ENCODE data around the gene PDGFD. TPM values are rescaled to one million over a fixed set of nuclear protein-coding genes. Genes with fewer than 3 reads are reported as not detected.

Gene PDGFD
- total and polyA plus RNA-seq, 2 donors (not counting 3 experiments of a cell fraction or from before 2014, with no cell fraction given) = 6.3 to 13.1 TPM

DNA sequence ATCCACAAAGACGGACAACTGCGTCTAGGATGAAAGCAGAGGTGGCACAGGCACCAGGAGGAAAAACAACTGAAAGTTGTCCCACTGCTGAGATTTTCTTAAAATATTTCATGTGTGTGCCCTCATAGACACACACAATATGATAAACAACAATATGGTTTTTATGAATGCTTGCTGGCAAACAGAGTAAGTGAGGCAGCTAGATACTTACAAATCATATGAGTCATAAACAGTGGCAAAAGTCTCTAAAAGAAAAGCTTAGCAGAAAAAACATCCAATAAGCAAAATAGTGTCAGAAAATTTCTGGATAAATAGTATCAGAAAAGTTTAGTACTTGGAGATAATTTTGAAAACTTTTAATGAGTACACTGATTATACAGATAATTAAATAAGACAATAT, 228.7 kb downstream of the PDGFD start:
- Histone ChIP-seq H3K36me3 (ENCODE audit: control insufficient read depth in 2 of 2, extremely low read depth in 1 of 2, insufficient read depth in 2 of 2, low read length in 2 of 2) (no peaks in the 10 kb centered on the region), H3K4me1 (ENCODE audit: control insufficient read depth, extremely low read depth, insufficient read depth, low read length) (no peaks in the 10 kb centered on the region), H3K9ac (replicated peaks; ENCODE audit: extremely low read depth, insufficient read depth, low read length) (no peak overlapping the region), H3K27me3 (ENCODE audit: control insufficient read depth in 2 of 2, insufficient read depth in 2 of 2, low read length in 2 of 2) (no peaks in the 10 kb centered on the region), H3K9me1 (replicated peaks; ENCODE audit: control insufficient read depth, extremely low read depth, insufficient read depth, low read length) (no peaks in the 10 kb centered on the region), H4K20me1 (replicated peaks; ENCODE audit: control insufficient read depth, extremely low read depth, insufficient read depth, low read length) (no peaks in the 10 kb centered on the region), H3K79me2 (ENCODE audit: control insufficient read depth, insufficient read depth, low read length) (no peaks in the 10 kb centered on the region), H2AFZ (ENCODE audit: low read depth, low read length) (no peak overlapping the region), H3K9me3 (replicated peaks; ENCODE audit: control insufficient read depth, insufficient read depth, low read length) (no peaks in the 10 kb centered on the region), H3K27ac (ENCODE audit: insufficient read depth, low read depth, low read length) (no peak overlapping the region), H3K4me2 (ENCODE audit: insufficient read depth, low read length) (no peak overlapping the region), H3K4me3 (replicated peaks in 1 of 3; ENCODE audit: insufficient read depth in 1 of 3, low read depth in 1 of 3, low read length in 3 of 3) (no peak overlapping the region)
- POLR2A ChIA-PET = no interaction called here
- dilution Hi-C loops (cut with MboI; ENCODE audit: extremely low pct_ligation_motif_present, low sequenced_read_pairs) = no loop called here
- TF ChIP-seq, protein P1, sequence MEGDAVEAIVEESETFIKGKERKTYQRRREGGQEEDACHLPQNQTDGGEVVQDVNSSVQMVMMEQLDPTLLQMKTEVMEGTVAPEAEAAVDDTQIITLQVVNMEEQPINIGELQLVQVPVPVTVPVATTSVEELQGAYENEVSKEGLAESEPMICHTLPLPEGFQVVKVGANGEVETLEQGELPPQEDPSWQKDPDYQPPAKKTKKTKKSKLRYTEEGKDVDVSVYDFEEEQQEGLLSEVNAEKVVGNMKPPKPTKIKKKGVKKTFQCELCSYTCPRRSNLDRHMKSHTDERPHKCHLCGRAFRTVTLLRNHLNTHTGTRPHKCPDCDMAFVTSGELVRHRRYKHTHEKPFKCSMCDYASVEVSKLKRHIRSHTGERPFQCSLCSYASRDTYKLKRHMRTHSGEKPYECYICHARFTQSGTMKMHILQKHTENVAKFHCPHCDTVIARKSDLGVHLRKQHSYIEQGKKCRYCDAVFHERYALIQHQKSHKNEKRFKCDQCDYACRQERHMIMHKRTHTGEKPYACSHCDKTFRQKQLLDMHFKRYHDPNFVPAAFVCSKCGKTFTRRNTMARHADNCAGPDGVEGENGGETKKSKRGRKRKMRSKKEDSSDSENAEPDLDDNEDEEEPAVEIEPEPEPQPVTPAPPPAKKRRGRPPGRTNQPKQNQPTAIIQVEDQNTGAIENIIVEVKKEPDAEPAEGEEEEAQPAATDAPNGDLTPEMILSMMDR (IDR thresholded peaks at IDR 0.05; ENCODE audit: extremely low read depth in 1 of 2, insufficient read depth in 1 of 2, low read depth in 1 of 2, low read length in 2 of 2) = no peak
- TF ChIP-seq POLR2A (IDR thresholded peaks at IDR 0.05; ENCODE audit: low read depth, low read length) (no peak), GATA2 (IDR thresholded peaks at IDR 0.05; ENCODE audit: insufficient read depth, insufficient read length, low read depth, low read length) (no peak), EZH2 (IDR thresholded peaks at IDR 0.05; ENCODE audit: borderline replicate concordance, low read depth, low read length, severe bottlenecking) (no peak), JUN (IDR thresholded peaks at IDR 0.05; ENCODE audit: borderline replicate concordance, insufficient read depth, insufficient read length, low read depth) (no peak), POLR2AphosphoS5 (IDR thresholded peaks at IDR 0.05; ENCODE audit: insufficient read depth, low read depth, low read length) (no peak), MYC (IDR thresholded peaks at IDR 0.05; ENCODE audit: low read depth, low read length) (no peak), FOS (IDR thresholded peaks at IDR 0.05; ENCODE audit: borderline replicate concordance, insufficient read depth, low read length) (no peak)
- TF ChIP-seq, protein P2, sequence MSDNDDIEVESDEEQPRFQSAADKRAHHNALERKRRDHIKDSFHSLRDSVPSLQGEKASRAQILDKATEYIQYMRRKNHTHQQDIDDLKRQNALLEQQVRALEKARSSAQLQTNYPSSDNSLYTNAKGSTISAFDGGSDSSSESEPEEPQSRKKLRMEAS (IDR thresholded peaks at IDR 0.05; ENCODE audit: insufficient read depth, insufficient read length) = no peak
- intact Hi-C loops (cut with micrococcal nuclease) = no loop called here
- no peak for FAIRE-seq
- CTCF ChIA-PET = interaction anchor here (1.3 kb wide), 1 partner anchor 12 kb away, joined by 4 read pairs; no protein-coding TSS in a partner anchor
- DNase-seq (ENCODE audit: low read depth, low spot score) = no peak
- BruUV-seq (replicated peaks) = no TSS peak

Measured in endothelial cell of umbilical vein (primary cell).